Right renal cortex interstitium (tissue), 3 donors: ENCODE results near the gene GPR137. TPM values are rescaled to one million over a fixed set of nuclear protein-coding genes. Genes with fewer than 3 reads are reported as not detected.
"Not testable (repeated sequence)": the region's sequence is repeated elsewhere in the genome, so short reads cannot be mapped to it uniquely, and the experiment has no call there.

Experiments
- DNase-seq, 3 donors: peaks; one replicate each; pipeline ENCODE4 v3.0.0-alpha.2; 2013; ENCODE audit warnings: low read depth in 3 of 3, low spot score in 2 of 3
- polyA plus RNA-seq, 3 donors: library from polyadenylated mRNA; unstranded; fragments of 120-200 nt; gene quantifications; one replicate each; pipeline ENCODE4 v1.2.1, GENCODE V29; 2013; ENCODE audit not compliant: insufficient read length in 3 of 3

Gene GPR137
- polyA plus RNA-seq, 3 donors, result 20.4 to 29.6 (median 26.5) TPM

DNA sequence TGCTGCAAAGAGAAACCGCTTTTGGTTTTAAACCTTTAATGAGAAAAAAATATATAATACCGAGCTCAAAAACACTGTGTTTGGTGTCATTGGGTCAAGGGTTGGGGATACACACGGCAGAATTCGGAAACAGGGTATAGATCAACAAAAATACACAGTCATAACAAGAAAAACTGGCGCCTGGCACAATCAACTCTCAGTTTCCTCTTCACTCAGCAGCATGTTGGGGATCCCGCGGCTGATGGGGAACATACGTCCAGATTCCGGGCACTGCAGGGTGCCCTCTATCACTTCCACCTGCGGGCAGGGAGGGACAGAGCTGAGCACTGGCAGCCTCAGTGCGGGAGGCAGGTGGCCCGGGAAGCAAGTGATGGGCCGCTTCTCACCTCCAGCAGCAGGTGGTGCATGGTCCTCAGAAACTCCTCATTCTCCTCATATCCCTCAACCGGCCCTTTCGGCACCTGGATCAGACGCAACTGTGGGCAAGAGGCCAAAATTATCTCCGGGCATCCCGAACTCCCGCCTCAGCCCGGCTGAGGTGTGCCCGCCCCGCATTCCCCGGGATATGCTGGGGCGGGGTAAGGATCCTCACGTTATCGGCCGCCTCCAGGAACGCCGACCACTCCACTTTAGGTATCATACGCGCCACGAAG is 31.1 kb downstream of the GPR137 start:
- no peak for DNase-seq

- peak; percentile 89 to 93 (median 91) for DNase-seq
These were observed 31.8 kb downstream of the GPR137 start, which contains the start of gene TRMT112 for GRCh38 chr11:64317325-64317960. Gene TRMT112, minus strand, starts transcription at chr11:64317559. Its CDS starts 33 bp downstream, at chr11:64317526.

GRCh38 chr11:64317961-64318765 is 32.5 kb downstream of the GPR137 start, which contains the start of gene PRDX5:
Gene PRDX5, plus strand, starts transcription at chr11:64318121. Its CDS starts 95 bp downstream, at chr11:64318216.
- peak in 2 of 3 donors; percentile 87 to 91 for DNase-seq

GRCh38 chr11:64318766-64319761 is 33.4 kb downstream of the GPR137 start:
- DNase-seq, result no peak

DNA sequence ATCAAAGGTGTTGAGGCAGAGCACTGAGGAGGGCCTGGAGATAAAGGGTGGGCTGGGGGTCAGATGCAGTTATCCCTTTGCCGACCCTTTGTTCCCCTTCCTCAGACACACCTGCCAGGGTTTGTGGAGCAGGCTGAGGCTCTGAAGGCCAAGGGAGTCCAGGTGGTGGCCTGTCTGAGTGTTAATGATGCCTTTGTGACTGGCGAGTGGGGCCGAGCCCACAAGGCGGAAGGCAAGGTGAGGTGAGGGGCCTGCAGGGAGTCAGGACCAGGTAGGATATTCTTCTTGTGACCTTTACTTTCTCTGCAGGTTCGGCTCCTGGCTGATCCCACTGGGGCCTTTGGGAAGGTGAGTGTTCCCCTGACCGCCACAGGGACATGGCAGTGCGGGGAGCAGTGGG is 34.9 kb downstream of the GPR137 start:
- no peak for DNase-seq

- no peak for DNase-seq
These were observed 35.4 kb downstream of the GPR137 start for GRCh38 chr11:64321026-64321425.

DNA sequence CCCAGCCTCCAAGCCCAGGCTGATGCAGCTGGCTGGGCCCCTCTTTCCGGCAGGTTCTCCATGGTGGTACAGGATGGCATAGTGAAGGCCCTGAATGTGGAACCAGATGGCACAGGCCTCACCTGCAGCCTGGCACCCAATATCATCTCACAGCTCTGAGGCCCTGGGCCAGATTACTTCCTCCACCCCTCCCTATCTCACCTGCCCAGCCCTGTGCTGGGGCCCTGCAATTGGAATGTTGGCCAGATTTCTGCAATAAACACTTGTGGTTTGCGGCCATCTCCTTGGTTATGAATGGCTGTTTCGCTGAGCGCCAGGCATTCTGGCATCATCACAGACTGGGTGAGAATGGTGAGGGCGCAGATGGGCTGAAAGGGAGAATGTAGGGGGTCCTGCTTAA is 35.9 kb downstream of the GPR137 start:
- DNase-seq, result no peak

- no peak for DNase-seq
These were observed 37.2 kb downstream of the GPR137 start for GRCh38 chr11:64322925-64323260.

GRCh38 chr11:64323373-64323772 is 37.7 kb downstream of the GPR137 start:
- no peak for DNase-seq

- DNase-seq, result not testable (repeated sequence)
These were observed 38.3 kb downstream of the GPR137 start for GRCh38 chr11:64323984-64324383.

- DNase-seq, result no peak
These were observed 39.2 kb downstream of the GPR137 start for GRCh38 chr11:64324692-64325469.

DNA sequence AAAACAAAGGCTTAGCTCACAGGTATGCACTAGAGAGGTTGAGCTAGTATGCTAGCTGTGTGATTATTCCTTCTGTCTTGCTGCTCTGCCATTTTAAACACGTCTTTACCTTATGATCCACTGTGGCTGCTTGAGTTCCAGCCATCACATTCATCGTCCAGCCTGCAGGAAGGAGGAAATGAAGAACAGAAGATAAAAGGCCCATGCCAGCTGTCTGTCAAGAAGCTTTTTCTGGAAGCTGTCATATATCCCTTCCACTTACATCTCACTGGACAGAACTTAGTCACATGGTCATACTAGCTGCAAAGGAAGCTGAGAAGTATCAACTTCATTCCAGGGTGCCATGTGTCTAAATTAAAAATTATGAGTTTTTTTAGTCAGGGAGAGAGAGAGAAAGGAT is 41.7 kb downstream of the GPR137 start:
- DNase-seq, result no peak

DNA sequence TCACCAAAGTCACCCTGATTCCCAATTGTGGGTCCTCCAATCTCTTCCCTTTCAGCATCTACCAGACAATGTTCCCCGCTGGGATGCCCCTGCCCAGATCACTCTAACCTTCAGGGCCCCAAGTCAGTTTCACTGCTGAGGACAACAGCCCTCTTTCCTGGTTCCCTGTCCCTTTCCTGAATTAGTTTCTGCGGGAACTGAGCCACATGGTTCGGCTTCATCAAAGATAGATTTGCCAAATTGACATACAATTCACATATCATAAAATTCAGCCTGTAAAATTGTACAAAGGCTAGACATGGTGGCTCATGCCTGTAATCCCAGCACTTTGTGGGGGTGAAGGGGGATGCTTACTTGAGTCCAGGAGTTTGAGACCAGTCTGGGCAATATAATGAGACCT is 42.3 kb downstream of the GPR137 start:
- no peak for DNase-seq

- DNase-seq, result no peak
These were observed 45.2 kb downstream of the GPR137 start for GRCh38 chr11:64330888-64331287.

GRCh38 chr11:64331569-64332371 is 46.1 kb downstream of the GPR137 start:
- DNase-seq, result no peak

GRCh38 chr11:64333556-64333955 is 47.9 kb downstream of the GPR137 start:
- no peak for DNase-seq

- no peak for DNase-seq
These were observed 49.4 kb downstream of the GPR137 start for GRCh38 chr11:64334764-64335735.
